Measurements from ENCODE around the gene NVL. TPM values are rescaled to one million over a fixed set of nuclear protein-coding genes. Genes with fewer than 3 reads are reported as not detected.

Gene NVL
- total and polyA plus RNA-seq, 10 of the 15 experiments (the other 5 are each of a cell fraction or from before 2014, with no cell fraction given) = 20.3 to 49.6 (median 35.2) TPM

DNA sequence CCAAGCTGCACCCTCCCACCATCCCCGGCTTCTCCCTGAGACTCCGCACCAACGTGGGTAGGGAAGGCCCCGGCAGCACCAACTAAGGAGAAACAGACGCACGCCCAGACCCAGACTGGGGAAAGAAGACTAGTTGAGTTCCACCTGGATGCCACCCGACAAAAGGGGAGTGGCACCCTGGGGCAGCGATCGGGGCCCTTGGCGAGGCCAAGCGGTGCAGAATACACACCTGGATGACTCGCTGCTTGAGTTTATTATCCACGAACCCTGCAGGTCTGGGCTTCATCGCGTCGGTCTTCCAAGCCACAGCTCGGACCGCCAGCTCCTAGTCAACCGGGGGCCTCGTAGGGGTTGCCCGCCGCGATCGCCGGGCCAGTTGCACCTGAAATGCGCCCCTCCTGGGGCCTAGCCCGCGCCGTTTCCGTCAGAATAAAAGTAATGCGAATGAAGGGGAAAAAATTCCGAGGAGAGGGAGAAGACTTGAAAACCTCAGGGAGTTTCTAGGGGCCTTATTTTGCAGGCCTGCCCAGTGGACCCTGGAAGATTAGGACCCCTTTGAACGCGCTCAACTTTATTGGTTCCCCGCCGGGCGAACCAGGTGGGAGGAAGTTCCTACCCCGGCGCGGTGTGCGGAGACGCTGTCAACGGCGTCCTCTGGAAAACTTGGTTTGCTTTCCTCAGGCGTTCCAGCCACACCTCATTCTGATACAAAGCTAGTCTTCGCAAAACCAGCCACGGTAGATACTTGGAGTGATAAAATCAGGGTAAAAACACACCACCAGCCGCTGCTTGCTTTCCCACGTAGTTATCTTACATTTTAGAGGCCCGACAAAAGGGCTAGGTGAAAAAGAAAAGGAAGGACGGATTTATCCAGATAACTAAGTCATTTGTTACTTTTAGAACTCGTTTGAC is at the start of gene NVL (continued):
- TF ChIP-seq, protein P1, sequence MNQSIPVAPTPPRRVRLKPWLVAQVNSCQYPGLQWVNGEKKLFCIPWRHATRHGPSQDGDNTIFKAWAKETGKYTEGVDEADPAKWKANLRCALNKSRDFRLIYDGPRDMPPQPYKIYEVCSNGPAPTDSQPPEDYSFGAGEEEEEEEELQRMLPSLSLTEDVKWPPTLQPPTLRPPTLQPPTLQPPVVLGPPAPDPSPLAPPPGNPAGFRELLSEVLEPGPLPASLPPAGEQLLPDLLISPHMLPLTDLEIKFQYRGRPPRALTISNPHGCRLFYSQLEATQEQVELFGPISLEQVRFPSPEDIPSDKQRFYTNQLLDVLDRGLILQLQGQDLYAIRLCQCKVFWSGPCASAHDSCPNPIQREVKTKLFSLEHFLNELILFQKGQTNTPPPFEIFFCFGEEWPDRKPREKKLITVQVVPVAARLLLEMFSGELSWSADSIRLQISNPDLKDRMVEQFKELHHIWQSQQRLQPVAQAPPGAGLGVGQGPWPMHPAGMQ (IDR thresholded peaks at IDR 0.05; ENCODE audit: borderline replicate concordance) = peak; percentile 99
- TF ChIP-seq, protein P2, sequence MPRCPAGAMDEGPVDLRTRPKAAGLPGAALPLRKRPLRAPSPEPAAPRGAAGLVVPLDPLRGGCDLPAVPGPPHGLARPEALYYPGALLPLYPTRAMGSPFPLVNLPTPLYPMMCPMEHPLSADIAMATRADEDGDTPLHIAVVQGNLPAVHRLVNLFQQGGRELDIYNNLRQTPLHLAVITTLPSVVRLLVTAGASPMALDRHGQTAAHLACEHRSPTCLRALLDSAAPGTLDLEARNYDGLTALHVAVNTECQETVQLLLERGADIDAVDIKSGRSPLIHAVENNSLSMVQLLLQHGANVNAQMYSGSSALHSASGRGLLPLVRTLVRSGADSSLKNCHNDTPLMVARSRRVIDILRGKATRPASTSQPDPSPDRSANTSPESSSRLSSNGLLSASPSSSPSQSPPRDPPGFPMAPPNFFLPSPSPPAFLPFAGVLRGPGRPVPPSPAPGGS (IDR thresholded peaks at IDR 0.05; ENCODE audit: borderline replicate concordance, insufficient read depth, low read depth, low read length, poor library complexity, severe bottlenecking) = no peak
- TF ChIP-seq SMAD1 (IDR thresholded peaks at IDR 0.05; ENCODE audit: low read depth, partially characterized antibody) (no peak), SMC3 (IDR thresholded peaks at IDR 0.05; ENCODE audit: borderline replicate concordance, low read length) (no peak), EGR1 (IDR thresholded peaks at IDR 0.05; ENCODE audit: borderline replicate concordance in 1 of 2, low read depth in 2 of 2, low read length in 2 of 2) (peak in 1 of 2 experiments; percentile 38; a peak in 1 of 3 replicates), EP300 (IDR thresholded peaks at IDR 0.05; ENCODE audit: borderline replicate concordance in 1 of 2, control insufficient read depth in 1 of 2, low read depth in 2 of 2, low read length in 2 of 2) (no peak), JUND (IDR thresholded peaks at IDR 0.05; ENCODE audit: low read depth, low read length) (no peak), BACH1 (IDR thresholded peaks at IDR 0.05; ENCODE audit: borderline replicate concordance) (no peak), RAD51 (IDR thresholded peaks at IDR 0.05) (no peak)
- TF ChIP-seq, protein P3, sequence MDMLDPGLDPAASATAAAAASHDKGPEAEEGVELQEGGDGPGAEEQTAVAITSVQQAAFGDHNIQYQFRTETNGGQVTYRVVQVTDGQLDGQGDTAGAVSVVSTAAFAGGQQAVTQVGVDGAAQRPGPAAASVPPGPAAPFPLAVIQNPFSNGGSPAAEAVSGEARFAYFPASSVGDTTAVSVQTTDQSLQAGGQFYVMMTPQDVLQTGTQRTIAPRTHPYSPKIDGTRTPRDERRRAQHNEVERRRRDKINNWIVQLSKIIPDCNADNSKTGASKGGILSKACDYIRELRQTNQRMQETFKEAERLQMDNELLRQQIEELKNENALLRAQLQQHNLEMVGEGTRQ (IDR thresholded peaks at IDR 0.05; ENCODE audit: borderline replicate concordance, low read depth, low read length) = no peak
- TF ChIP-seq, protein P4, sequence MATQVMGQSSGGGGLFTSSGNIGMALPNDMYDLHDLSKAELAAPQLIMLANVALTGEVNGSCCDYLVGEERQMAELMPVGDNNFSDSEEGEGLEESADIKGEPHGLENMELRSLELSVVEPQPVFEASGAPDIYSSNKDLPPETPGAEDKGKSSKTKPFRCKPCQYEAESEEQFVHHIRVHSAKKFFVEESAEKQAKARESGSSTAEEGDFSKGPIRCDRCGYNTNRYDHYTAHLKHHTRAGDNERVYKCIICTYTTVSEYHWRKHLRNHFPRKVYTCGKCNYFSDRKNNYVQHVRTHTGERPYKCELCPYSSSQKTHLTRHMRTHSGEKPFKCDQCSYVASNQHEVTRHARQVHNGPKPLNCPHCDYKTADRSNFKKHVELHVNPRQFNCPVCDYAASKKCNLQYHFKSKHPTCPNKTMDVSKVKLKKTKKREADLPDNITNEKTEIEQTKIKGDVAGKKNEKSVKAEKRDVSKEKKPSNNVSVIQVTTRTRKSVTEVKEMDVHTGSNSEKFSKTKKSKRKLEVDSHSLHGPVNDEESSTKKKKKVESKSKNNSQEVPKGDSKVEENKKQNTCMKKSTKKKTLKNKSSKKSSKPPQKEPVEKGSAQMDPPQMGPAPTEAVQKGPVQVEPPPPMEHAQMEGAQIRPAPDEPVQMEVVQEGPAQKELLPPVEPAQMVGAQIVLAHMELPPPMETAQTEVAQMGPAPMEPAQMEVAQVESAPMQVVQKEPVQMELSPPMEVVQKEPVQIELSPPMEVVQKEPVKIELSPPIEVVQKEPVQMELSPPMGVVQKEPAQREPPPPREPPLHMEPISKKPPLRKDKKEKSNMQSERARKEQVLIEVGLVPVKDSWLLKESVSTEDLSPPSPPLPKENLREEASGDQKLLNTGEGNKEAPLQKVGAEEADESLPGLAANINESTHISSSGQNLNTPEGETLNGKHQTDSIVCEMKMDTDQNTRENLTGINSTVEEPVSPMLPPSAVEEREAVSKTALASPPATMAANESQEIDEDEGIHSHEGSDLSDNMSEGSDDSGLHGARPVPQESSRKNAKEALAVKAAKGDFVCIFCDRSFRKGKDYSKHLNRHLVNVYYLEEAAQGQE (IDR thresholded peaks at IDR 0.05; ENCODE audit: low read depth, low read length) = no peak
- TF ChIP-seq, protein P5, sequence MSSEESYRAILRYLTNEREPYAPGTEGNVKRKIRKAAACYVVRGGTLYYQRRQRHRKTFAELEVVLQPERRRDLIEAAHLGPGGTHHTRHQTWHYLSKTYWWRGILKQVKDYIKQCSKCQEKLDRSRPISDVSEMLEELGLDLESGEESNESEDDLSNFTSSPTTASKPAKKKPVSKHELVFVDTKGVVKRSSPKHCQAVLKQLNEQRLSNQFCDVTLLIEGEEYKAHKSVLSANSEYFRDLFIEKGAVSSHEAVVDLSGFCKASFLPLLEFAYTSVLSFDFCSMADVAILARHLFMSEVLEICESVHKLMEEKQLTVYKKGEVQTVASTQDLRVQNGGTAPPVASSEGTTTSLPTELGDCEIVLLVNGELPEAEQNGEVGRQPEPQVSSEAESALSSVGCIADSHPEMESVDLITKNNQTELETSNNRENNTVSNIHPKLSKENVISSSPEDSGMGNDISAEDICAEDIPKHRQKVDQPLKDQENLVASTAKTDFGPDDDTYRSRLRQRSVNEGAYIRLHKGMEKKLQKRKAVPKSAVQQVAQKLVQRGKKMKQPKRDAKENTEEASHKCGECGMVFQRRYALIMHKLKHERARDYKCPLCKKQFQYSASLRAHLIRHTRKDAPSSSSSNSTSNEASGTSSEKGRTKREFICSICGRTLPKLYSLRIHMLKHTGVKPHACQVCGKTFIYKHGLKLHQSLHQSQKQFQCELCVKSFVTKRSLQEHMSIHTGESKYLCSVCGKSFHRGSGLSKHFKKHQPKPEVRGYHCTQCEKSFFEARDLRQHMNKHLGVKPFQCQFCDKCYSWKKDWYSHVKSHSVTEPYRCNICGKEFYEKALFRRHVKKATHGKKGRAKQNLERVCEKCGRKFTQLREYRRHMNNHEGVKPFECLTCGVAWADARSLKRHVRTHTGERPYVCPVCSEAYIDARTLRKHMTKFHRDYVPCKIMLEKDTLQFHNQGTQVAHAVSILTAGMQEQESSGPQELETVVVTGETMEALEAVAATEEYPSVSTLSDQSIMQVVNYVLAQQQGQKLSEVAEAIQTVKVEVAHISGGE (CRISPR knock-in tag; IDR thresholded peaks at IDR 0.05) = peak; percentile 83
- TF ChIP-seq, protein P6, sequence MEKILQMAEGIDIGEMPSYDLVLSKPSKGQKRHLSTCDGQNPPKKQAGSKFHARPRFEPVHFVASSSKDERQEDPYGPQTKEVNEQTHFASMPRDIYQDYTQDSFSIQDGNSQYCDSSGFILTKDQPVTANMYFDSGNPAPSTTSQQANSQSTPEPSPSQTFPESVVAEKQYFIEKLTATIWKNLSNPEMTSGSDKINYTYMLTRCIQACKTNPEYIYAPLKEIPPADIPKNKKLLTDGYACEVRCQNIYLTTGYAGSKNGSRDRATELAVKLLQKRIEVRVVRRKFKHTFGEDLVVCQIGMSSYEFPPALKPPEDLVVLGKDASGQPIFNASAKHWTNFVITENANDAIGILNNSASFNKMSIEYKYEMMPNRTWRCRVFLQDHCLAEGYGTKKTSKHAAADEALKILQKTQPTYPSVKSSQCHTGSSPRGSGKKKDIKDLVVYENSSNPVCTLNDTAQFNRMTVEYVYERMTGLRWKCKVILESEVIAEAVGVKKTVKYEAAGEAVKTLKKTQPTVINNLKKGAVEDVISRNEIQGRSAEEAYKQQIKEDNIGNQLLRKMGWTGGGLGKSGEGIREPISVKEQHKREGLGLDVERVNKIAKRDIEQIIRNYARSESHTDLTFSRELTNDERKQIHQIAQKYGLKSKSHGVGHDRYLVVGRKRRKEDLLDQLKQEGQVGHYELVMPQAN (conservative IDR thresholded peaks at IDR 0.05) = peak; percentile 83
